H54 (cell line): ENCODE data around the gene SENP5.

Source experiments
- DNase-seq: peaks from one replicate; pipeline ENCODE4 v3.0.0; 2011; ENCODE audit warnings: low spot score, mixed read lengths; ENCODE audit not compliant: insufficient read length
- FAIRE-seq: peaks from 3 replicates; lab custom pipeline; 2011; peaks lifted over from hg19 to GRCh38; lab: Jason Lieb, UNC
- POLR2A ChIP-seq: IDR thresholded peaks from 2 replicates; pipeline ENCODE4 v1.6.1; 2011; ENCODE audit warnings: low read depth, mild to moderate bottlenecking, low read length

SENP5 gene

DNA sequence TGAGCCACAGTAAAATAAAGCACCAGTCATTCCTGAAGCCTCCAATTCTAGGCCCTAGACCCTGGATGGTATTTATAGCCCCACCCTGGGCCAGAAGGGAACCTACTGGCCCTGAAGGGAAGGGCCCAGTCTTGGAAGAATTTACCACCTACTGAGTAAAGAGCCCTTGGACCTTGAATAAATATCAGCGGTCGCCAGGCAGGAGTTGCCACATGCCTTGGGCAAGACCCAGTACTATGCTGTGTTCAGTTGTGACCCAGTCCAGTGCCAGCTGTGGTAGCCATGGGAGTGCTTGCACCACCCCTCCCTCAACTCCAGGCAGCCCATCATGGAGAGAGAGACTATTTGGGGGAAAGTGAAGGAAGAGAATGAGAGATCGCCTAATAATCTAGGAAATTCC lies 47.7 kb downstream of the SENP5 start:
- no peak for FAIRE-seq
- TF ChIP-seq POLR2A = no peak
- DNase-seq = no peak

DNA sequence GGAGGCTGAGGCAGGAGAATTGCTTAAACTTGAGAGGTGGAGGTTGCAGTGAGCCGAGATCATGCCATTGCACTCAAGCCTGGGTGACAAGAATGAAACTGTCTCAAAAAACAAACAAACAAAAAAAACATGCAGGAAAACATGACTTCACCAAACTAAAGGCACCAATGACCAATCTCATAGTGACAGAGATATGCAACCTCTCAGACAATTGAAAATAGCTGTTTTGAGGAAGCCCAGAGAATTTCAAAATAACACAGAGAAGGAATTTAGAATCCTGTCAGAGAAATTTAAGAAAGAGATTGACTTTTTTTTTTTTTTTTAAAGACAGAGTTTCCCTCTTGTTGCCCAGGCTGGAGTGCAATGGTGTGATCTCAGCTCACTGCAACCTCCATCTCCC lies 48.5 kb downstream of the SENP5 start:
- DNase-seq (no peak), FAIRE-seq (no peak)
- no peak for TF ChIP-seq POLR2A

DNA sequence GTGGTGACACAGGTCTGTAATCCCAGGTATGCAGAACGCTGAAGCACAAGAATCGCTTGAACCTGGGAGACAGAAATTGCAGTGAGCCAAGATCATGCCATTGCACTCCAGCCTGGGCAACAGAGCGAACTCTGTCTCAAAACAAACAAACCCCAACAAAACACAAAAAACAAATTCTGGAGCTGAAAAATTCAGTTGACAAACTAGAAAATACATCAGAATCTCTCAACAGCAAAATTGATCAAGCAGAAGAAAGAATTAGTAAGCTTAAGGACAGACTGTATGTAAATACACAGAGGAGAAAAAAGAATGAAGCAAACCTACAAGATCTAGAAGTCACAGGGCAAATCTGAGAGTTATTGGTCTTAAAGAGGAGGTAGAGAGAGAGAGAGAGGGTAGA lies 49.3 kb downstream of the SENP5 start:
- TF ChIP-seq POLR2A = no peak
- DNase-seq (no peak), FAIRE-seq (no peak)

DNA sequence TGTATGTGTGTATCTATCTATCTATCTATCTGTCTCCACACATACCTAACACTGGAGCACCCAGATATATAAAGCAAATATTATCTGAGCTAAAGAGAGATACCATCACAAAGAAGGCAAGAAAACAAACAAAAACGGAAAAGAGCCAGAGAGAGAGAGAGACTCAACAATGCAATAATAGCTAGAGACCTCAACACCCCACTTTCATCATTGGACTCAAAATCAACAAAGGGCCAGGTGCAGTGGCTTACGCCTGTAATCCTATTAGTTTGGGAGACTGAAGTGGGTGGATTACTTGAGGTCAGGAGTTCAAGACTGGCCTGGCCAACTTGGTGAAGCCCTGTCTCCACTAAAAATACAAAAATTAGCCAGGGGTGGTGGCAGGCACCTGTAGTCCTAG lies 51.2 kb downstream of the SENP5 start:
- no peak for TF ChIP-seq POLR2A
- no peak for FAIRE-seq
- no peak for DNase-seq

DNA sequence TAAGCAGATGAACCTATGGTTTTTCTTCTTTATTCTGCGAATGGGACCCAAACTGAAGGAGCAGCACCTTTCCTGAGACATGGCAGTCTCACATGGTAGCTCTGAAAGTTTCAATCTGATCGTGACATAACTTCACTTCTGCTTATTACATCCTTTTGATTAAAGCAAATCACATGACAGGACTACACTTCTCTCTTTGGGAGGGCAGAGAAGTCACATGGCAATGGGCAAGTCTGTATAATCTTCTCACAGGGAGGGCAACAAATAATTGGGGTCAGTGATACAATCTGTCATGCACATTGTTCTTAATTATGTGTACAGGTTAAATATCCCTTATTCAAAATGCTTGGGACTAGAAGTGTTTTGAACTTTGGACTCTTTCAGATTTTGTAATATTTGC lies 53.0 kb downstream of the SENP5 start:
- FAIRE-seq (peak; percentile 62), DNase-seq (no peak)
- no peak for TF ChIP-seq POLR2A

DNA sequence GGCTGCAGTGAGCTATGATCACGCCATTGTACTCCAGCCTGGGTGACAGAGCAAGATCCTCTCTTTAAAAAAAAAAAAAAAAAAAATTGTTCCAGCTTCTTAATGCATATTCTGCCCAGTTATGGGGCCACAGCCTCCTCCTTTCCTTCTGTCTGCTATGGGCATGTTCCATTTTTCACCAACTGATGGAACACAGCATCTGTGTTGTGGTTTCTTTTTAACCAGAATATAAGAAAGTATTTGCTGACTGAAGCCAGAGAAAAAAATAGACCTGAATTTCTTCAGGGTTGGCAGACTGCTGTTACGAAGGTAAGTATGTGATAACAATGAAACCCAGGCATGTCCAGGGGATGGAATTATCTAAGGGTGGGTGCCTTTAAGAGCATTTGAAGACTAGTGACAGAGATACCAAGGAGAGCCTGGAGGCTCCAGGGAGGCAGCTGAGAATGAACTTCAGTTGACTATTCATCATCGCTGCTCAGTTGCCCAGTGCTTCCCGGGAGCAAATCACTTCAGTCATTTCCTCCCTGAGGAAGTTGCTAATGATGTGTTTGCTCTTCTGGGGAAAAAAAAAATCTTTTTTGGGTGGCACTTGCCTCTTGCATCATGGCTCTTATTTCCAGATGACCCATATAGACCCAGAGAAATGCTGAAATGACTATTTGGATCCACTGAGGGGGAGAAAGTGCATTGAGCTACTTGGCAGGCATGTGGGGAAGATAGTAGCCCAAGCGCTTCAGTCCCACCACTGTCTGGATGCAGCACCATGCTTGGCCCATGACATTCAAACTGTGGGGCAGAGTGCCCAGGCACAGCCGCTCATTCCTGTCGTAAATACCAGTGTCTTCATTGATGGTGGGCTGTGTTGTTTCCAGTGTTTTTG lies 60.1 kb downstream of the SENP5 start:
- FAIRE-seq = no peak
- DNase-seq = no peak
- TF ChIP-seq POLR2A = no peak

DNA sequence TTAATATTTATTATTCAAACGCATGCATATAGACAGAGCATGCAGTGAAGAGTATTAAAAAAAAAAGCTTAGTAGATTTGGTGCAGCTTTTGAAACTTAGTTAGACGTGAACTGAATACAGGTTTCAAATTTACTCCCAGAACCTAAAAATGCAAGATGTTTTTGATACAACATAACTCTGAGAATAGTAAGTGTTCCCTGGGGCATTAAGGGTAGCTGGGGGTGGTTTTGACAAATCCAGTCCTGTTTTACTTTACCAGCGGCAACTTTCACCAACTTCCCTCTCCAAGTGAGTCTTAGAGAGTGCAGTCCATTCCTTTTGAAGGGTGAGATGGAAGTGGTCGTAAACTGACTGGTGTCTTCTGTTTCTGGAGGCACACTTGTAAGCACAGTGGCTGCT lies 63.4 kb downstream of the SENP5 start:
- FAIRE-seq (no peak), DNase-seq (no peak)
- no peak for TF ChIP-seq POLR2A

DNA sequence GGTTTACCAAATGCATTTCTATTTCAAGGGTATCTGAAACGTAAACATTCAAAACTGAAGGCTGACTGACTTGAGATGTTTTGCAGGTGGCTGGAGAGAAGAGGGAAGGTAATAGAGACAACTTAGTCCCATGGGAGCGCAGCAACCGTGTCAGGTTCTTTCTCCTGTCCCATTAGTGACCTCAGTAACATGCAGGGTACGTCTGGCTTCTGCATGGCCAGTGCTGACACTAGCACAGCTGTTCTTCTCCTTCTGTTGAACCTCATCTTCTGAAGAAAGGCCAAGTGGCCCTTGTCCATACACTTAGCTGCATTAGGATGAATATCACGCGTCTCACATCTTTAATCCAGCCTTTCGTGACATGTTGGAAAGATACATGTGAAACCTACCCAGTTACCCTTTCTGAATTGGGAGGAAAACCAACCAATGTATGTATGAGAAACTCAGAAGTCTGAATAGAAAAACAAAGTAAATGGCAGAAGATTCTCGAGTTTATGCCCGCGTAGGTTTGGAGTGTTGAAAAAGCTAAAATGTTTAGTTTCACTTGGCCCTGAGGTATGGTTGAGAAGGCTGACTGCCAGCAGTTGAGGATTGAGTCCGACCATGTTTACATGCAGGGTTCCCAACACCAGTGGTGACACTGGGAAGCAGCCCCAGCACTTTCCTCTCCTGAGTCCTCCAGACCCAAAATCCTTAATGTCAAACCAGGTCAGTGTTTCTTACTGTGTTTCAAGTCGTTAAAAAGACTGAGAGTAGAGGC lies 64.3 kb downstream of the SENP5 start:
- no peak for TF ChIP-seq POLR2A
- DNase-seq = no peak
- FAIRE-seq = no peak

DNA sequence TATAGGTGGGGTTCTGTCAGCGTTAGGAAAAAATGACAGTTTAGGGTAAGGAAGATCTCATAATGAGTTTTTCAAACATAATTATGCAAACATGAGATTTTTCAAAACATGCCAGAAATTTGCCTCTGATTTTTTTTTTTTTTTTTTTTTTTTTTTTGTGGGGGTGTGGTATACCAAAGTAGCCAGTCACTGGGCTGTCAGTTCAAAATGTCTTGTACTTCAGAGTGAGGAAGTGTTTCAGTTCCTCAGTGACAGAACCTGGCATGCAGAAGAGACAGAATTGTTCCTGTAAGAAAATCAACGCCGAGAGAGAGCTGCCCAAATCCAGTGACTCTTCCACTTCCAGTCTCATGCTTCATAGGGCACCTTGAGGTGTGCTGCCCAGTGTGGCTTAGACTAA lies 64.9 kb downstream of the SENP5 start:
- FAIRE-seq (no peak), DNase-seq (no peak)
- no peak for TF ChIP-seq POLR2A

DNA sequence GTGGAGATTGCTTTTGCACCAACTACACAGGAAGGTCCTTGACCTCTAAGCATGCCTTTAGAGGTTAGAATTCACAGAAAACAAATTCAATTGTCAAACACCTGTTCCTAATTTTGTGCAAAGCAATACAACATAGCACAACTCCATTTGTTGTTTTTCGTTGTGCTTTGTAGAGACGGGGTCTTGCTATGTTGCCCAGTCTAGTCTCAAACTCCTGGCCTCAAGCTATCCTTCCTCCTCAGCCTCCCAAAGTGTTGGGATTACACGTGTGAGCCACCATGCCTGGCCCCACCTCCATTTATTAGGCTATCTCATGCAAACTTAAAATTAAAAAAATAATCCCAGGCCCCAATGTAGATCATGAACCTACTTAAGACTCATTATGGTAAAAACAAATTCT lies 68.6 kb downstream of the SENP5 start:
- no peak for FAIRE-seq
- no peak for TF ChIP-seq POLR2A
- no peak for DNase-seq

DNA sequence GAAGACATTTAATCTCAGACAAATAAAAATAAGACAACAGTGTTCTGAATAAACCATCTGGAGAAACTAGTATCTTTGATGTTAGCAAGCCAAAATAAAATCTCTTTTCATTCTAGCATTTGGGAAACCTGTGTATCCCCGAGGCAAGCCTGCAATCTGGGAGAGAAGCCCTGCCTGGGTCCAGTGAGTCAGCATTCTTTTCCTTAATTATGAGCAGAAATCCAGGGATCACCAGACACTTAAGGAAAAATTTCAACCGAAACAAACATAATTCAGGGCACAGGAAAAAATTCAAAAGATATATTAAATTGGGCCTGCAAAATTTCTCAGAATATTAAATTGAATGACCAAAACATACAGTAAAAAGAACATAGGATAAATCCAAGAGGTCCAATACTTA lies 70.4 kb downstream of the SENP5 start:
- TF ChIP-seq POLR2A = no peak
- DNase-seq (no peak), FAIRE-seq (no peak)

DNA sequence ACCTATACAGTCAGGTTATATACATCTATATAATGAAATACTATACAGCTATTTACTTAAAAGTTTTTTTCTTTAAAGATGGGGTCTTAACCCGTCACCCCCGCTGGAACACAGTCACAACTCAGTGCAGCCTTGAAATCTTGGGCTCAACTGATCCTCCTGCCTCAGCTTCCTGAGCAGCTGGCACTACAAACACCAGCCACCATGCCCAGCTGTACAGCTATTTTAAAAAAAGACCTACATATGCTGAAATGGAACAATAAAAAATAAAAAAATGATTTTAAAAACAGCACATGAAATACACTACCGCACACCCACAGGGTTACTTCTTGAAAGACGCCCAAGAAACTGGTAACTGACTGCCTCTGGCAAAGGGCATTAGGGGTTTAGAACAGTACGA lies 70.9 kb downstream of the SENP5 start:
- no peak for TF ChIP-seq POLR2A
- no peak for DNase-seq
- no peak for FAIRE-seq

DNA sequence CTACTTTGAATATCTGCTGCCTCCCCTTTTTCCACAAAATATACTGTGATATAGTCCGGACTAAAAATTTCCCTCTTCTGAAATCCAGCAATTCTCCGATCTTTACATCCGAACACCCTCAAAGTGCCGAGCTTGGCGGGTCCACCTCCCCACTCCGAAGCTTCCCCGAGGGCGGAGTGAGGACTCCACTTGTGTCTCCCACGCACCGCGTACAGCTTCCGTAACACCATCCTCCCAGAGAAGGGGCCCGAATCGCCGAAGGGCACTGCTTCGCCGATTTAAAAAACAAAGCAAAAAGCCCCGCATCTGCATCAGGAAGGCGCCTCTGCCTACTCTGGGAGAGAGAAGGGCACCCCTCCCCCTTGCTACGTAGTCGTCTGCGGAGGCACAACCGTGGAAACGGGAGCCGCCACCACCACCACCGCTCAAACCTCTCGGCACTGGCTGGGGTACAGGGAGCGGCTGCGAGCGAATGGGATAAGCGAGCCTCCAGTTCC lies 74.1 kb downstream of the SENP5 start:
- FAIRE-seq (no peak), DNase-seq (peak; percentile 47)
- no peak for TF ChIP-seq POLR2A

DNA sequence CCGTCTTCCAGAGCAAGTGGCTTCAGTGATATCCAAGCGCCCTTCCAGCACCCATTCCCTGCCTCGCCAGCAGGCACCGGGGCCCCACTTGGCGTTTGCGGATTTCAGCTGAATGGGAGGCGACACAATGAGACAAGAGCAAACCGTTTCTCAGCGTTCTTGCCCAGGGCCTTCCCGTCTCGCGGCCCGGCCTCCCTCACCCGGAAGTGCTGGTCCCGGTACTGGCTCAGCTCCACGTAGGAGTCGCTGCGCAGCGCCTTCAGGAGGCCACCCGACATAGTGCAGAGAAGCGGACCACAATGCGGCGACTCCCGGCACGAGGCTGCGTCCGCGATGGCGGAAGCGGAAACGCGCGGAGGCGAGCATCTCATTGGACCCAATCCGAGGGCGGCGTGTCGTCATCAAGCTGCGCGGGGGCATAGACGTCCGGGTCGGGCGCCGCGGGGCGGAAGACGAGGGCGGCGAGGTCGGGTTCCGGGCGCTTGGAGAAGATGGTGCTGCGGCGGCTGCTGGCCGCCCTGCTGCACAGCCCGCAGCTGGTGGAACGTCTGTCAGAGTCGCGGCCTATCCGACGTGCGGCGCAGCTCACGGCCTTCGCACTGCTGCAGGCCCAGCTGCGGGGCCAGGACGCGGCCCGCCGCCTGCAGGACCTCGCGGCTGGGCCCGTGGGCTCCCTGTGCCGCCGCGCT lies 74.7 kb downstream of the SENP5 start, which contains the start of gene NCBP2:
NCBP2 (minus strand) TSS at position 303 of the 689 bp plus-strand sequence; CDS start at position 278, 25 bp downstream.
- peak; percentile 76 for TF ChIP-seq POLR2A
- FAIRE-seq (peak; percentile 91), DNase-seq (peak; percentile 97)
